ENCODE data around the gene SCAMP4.

- no peak for TF ChIP-seq GATA2 (IDR thresholded peaks at IDR 0.05; ENCODE audit: low read depth, low read length)
- no peak for TF ChIP-seq GATA3 (IDR thresholded peaks at IDR 0.05; ENCODE audit: low read depth, low read length)
These were observed 45.4 kb downstream of the SCAMP4 start for GRCh38 chr19:1950640-1951039.

All from SH-SY5Y (cell line).